B cell (primary cell): ENCODE measurements around the gene GRK1. TPM values are rescaled to one million over a fixed set of nuclear protein-coding genes. Genes with fewer than 3 reads are reported as not detected.

Source experiments
- ATAC-seq: fragments of 200-7000 bp; cut with Tn5 transposase; one replicate; pipeline ENCODE4 v1.10.0; 2021; ENCODE audit warnings: low read depth, mild to moderate bottlenecking, moderate number of reproducible peaks, moderate library complexity
- CTCF ChIA-PET: fragments of 350-600 bp; sonication (Branson Sonifier 250); formaldehyde crosslinking; loops from one replicate; lab custom pipeline; 2021; ENCODE audit warnings: antibody characterized with exemption, inconsistent platforms; lab: Charles Lee
- POLR2A ChIA-PET: fragments of 350-600 bp; sonication (Branson Sonifier 250); formaldehyde crosslinking; loops from one replicate; lab custom pipeline; 2021; ENCODE audit warnings: antibody characterized with exemption; lab: Charles Lee
- DNase-seq: peaks from one replicate; pipeline ENCODE4 v3.0.0; 2013
- H2AFZ ChIP-seq: 2 replicates; pipeline ENCODE4 v1.6.1; 2012; ENCODE audit warnings: mild to moderate bottlenecking, low read depth, low read length; ENCODE audit not compliant: insufficient read depth, poor library complexity, severe bottlenecking
- H3K27ac ChIP-seq, 2 donors: 1 replicate in 1 of 2; 2 replicates in 1 of 2; pipeline ENCODE4 v1.5.1; 2012 to 2013; ENCODE audit warnings: low read length in 2 of 2, mild to moderate bottlenecking in 2 of 2, moderate library complexity in 1 of 2
- H3K27me3 ChIP-seq, 4 experiments: fragments of 200-600 bp in 1 of 4; sonication (generic) in 1 of 4; replicated peaks in 1 of 4; 1 replicate in 2 of 4; 2 replicates in 2 of 4; pipeline versions ENCODE4 v1.6.1 to v1.7.0; 2013 to 2016; ENCODE audit warnings: low read length in 3 of 4, mild to moderate bottlenecking in 2 of 4, mixed read lengths in 1 of 4, moderate library complexity in 1 of 4; ENCODE audit not compliant: insufficient read depth in 4 of 4, control insufficient read depth in 3 of 4; ENCODE audit errors: control extremely low read depth in 1 of 4
- H3K36me3 ChIP-seq, 2 experiments: replicated peaks in 1 of 2; 1 replicate in 1 of 2; 2 replicates in 1 of 2; pipeline versions ENCODE4 v1.6.1 to v1.7.1; 2013; ENCODE audit warnings: low read length in 1 of 2; ENCODE audit not compliant: insufficient read depth in 2 of 2, control insufficient read depth in 1 of 2; ENCODE audit errors: control extremely low read depth in 1 of 2, extremely low read depth in 1 of 2
- H3K4me1 ChIP-seq, 2 donors: fragments of 200-600 bp in 1 of 2; sonication (generic) in 1 of 2; 1 replicate in 1 of 2; 2 replicates in 1 of 2; pipeline versions ENCODE4 v1.5.1 to v1.6.1; 2013 to 2017; ENCODE audit warnings: low read length in 2 of 2; ENCODE audit not compliant: control insufficient read depth in 2 of 2, insufficient read depth in 2 of 2
- H3K4me2 ChIP-seq: replicated peaks from 2 replicates; pipeline ENCODE3; 2012; ENCODE audit warnings: mild to moderate bottlenecking, low read depth, low read length; ENCODE audit not compliant: poor library complexity, severe bottlenecking
- H3K4me3 ChIP-seq, 5 experiments: fragments of 200-600 bp in 1 of 5; sonication (generic) in 1 of 5; 1 replicate in 3 of 5; 2 replicates in 2 of 5; pipeline versions ENCODE4 v1.5.1 to v1.7.0; 2011 to 2016; ENCODE audit warnings: low read length in 4 of 5, mild to moderate bottlenecking in 4 of 5, low read depth in 2 of 5, control low read depth in 1 of 5, moderate library complexity in 1 of 5; ENCODE audit not compliant: insufficient read depth in 1 of 5; ENCODE audit errors: control extremely low read depth in 1 of 5, extremely low read depth in 1 of 5
- H3K79me2 ChIP-seq: fragments of 200-600 bp; sonication (generic); one replicate; pipeline ENCODE4 v1.6.0; 2016; ENCODE audit warnings: low read length; ENCODE audit not compliant: control insufficient read depth, insufficient read depth
- H3K9ac ChIP-seq: fragments of 200-600 bp; sonication (generic); 2 replicates; pipeline ENCODE4 v1.6.1; 2017; ENCODE audit warnings: mild to moderate bottlenecking, low read length, moderate library complexity
- H3K9me3 ChIP-seq, 3 donors: one replicate each; pipeline versions ENCODE4 v1.6.1 to v1.7.1; 2013; ENCODE audit warnings: low read length in 2 of 3; ENCODE audit not compliant: control insufficient read depth in 2 of 3, insufficient read depth in 1 of 3; ENCODE audit errors: control extremely low read depth in 1 of 3
- H4K20me1 ChIP-seq: 2 replicates; pipeline ENCODE4 v1.6.0; 2012; ENCODE audit warnings: mild to moderate bottlenecking, low read length; ENCODE audit not compliant: insufficient read depth, control insufficient read depth, poor library complexity, severe bottlenecking
- H3K27ac Mint-ChIP-seq: one replicate; pipeline ENCODE4 v1.8.0; 2021; ENCODE audit warnings: mixed read lengths
- H3K27me3 Mint-ChIP-seq: one replicate; pipeline ENCODE4 v1.8.0; 2021; ENCODE audit warnings: mixed read lengths
- H3K4me1 Mint-ChIP-seq: one replicate; pipeline ENCODE4 v1.8.0; 2021; ENCODE audit warnings: mixed read lengths
- H3K4me3 Mint-ChIP-seq: one replicate; pipeline ENCODE4 v1.8.0; 2021; ENCODE audit warnings: mixed read lengths
- H3K9me3 Mint-ChIP-seq: one replicate; pipeline ENCODE4 v1.8.0; 2022; ENCODE audit warnings: mixed read lengths; ENCODE audit not compliant: insufficient read depth
- EZH2 ChIP-seq: IDR thresholded peaks from 2 replicates; pipeline ENCODE4 v1.6.1; 2012; ENCODE audit warnings: borderline replicate concordance, low read depth, mild to moderate bottlenecking, moderate library complexity, low read length; ENCODE audit not compliant: insufficient read depth, poor library complexity, severe bottlenecking
- WGBS: methylation state at CpG from one replicate; pipeline ENCODE4 v1.1.5; 2013; ENCODE audit warnings: missing lambda C conversion rate; ENCODE audit not compliant: insufficient coverage; 5-methylcytosine and 5-hydroxymethylcytosine counted together
- intact Hi-C: fragments of 100-400 bp; cut with micrococcal nuclease; formaldehyde crosslinking; loops from one replicate; pipeline ENCODE4 v1.10.0; 2022
- polyA plus RNA-seq: library from polyadenylated mRNA; depleted of rRNA; stranded (reverse); fragments of >200 nt; gene quantifications from 2 replicates; pipeline ENCODE4 v1.2.3, GENCODE V29; 2012
- total RNA-seq, 2 donors: library from RNA; stranded (reverse); fragments of 120-200 nt in 1 of 2; gene quantifications; 1 replicate in 1 of 2; 2 replicates in 1 of 2; pipeline versions ENCODE4 v1.2.3 to v1.2.4, GENCODE V29; 2013 to 2022
- TF ChIP-seq, protein P1 (sequence below): fragments of 200-600 bp; IDR thresholded peaks from one replicate; pipeline ENCODE4 v1.8.0; 2022; ENCODE audit warnings: antibody characterized with exemption, mild to moderate bottlenecking

Gene GRK1
- total and polyA plus RNA-seq, 2 donors (not counting 1 experiment from before 2014, with no cell fraction given): not detected

DNA sequence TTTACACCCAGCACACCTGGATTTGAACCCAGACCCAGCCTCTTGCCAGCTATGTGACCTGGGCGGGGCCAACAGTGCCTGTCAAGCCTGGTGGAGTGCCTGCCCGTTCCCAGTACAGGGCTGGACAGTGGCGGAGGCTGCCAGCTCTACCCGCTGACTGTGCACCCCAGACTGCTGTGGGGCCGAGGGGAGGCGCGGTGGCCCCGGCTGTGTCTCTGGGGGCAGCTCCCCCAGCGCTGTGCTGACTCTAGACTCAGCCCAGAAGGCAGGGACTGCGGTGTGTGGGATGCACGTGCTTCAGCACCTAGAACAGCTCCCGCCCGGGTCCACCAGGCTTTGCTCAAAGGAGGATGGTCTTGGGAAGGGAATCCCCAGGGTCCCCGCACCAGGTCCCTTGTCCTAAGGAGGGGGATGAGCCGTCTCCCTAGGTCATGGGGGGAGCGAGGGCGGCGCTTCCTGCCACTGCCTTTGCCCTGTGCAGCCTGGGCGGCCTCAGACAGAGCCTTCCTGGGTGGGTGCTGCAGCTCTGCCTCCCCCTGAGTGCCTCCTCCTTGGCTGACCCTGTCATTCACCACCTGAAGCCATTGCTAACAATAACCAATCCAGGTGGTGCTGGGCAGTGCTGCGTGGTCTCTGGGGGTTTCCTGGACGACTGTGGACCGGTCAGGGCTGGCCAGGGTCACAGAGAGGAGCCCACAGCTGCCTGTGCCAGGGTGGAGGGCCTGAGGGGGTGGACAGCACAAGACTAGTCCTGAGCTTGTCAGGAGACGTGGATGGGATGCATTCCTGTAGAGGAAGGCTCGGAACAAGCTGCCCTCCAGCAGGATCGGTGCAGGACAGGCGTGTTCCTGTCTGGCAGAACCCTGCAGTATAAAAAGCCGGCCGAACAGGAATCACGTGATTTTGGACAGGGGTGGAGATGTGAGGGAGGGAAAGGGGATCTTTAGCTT lies 110.6 kb downstream of the GRK1 start:
- no peaks in the 10 kb centered on the region for H3K4me1 ChIP-seq
- ChIA-PET POLR2A (interaction anchor here (1.4 kb wide), 1 partner anchor 18 kb away, joined by 3 read pairs; the partner anchor contains the start of gene TMEM255B), CTCF (no interaction called here)
- 41% methylated on average over 29 of the region's 29 CpGs for WGBS
- Mint-ChIP-seq H3K9me3 (no peaks in the 10 kb centered on the region), H3K27me3 (peaks cover 28% of the 10 kb centered on the region), H3K27ac (no peak overlapping the region), H3K4me1 (no peaks in the 10 kb centered on the region), H3K4me3 (no peak overlapping the region)
- H3K27me3 ChIP-seq: peaks cover 0 to 15% (median 4%) of the 10 kb centered on the region in 4 experiments
- H4K20me1 ChIP-seq: no peaks in the 10 kb centered on the region
- DNase-seq: no peak
- no peak for ATAC-seq
- no peak overlapping the region for H3K27ac ChIP-seq
- intact Hi-C loops: no loop called here
- H3K79me2 ChIP-seq: no peaks in the 10 kb centered on the region
- no peak overlapping the region for H3K4me3 ChIP-seq
- no peak for TF ChIP-seq EZH2
- TF ChIP-seq, protein P1, sequence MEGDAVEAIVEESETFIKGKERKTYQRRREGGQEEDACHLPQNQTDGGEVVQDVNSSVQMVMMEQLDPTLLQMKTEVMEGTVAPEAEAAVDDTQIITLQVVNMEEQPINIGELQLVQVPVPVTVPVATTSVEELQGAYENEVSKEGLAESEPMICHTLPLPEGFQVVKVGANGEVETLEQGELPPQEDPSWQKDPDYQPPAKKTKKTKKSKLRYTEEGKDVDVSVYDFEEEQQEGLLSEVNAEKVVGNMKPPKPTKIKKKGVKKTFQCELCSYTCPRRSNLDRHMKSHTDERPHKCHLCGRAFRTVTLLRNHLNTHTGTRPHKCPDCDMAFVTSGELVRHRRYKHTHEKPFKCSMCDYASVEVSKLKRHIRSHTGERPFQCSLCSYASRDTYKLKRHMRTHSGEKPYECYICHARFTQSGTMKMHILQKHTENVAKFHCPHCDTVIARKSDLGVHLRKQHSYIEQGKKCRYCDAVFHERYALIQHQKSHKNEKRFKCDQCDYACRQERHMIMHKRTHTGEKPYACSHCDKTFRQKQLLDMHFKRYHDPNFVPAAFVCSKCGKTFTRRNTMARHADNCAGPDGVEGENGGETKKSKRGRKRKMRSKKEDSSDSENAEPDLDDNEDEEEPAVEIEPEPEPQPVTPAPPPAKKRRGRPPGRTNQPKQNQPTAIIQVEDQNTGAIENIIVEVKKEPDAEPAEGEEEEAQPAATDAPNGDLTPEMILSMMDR: no peak
- no peak overlapping the region for H3K9ac ChIP-seq
- H3K9me3 ChIP-seq: peaks cover 0 to 19% (median 0%) of the 10 kb centered on the region in 3 donors
- H2AFZ ChIP-seq: no peak overlapping the region
- H3K4me2 ChIP-seq: no peak overlapping the region
- no peaks in the 10 kb centered on the region for H3K36me3 ChIP-seq

DNA sequence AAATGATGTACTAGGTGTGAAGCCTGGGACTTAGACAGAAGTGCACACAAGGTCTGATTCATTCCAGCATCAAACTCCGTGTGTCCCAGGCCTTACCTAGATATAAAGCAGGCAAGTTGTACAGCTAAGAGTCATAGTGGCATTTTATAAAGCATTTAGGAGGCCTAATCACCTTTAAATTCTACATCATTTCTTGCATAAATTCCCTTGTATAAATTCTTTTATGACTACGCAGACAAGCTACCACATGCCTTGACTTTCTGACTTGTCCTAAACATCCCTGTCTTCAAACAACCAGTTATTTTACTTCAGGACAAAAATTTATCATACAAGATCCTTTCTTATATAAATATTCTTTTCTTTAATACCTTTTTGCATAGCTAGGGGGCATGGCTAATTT lies 114.6 kb downstream of the GRK1 start:
- Histone ChIP-seq H3K9me3 (peaks cover 0 to 9% (median 0%) of the 10 kb centered on the region in 3 donors), H4K20me1 (no peaks in the 10 kb centered on the region), H3K4me2 (no peak overlapping the region), H3K27ac (no peak overlapping the region), H2AFZ (no peak overlapping the region), H3K4me1 (no peaks in the 10 kb centered on the region), H3K36me3 (no peaks in the 10 kb centered on the region), H3K9ac (no peak overlapping the region), H3K27me3 (peaks cover 0 to 9% (median 4%) of the 10 kb centered on the region in 4 experiments), H3K4me3 (no peak overlapping the region), H3K79me2 (no peaks in the 10 kb centered on the region)
- ATAC-seq (no peak), DNase-seq (no peak)
- Mint-ChIP-seq H3K4me1 (no peaks in the 10 kb centered on the region), H3K27ac (no peak overlapping the region), H3K9me3 (no peaks in the 10 kb centered on the region), H3K4me3 (no peak overlapping the region), H3K27me3 (peaks cover 47% of the 10 kb centered on the region)
- ChIA-PET CTCF (interaction anchor here (1.0 to 1.2 kb wide), 2 partner anchors 10 to 445 kb away, joined by 3 read pairs; no protein-coding TSS in a partner anchor), POLR2A (no interaction called here)
- intact Hi-C loops: no loop called here
- 89% methylated on average over 1 of the region's 2 CpGs for WGBS
- TF ChIP-seq, protein P1: no peak
- no peak for TF ChIP-seq EZH2
